Left lung (tissue), 10 donors: Measurements from ENCODE around the gene TRAF1. TPM values are rescaled to one million over a fixed set of nuclear protein-coding genes. Genes with fewer than 3 reads are reported as not detected.

ENCODE experiments used
- ATAC-seq: fragments of 200-7000 bp; cut with Tn5 transposase; one replicate; pipeline ENCODE4 v1.9.1; 2020; ENCODE audit warnings: moderate library complexity
- DNase-seq, 4 donors: peaks; one replicate each; pipeline ENCODE4 v3.0.0-alpha.2; 2013 to 2020
- H3K27ac ChIP-seq, 2 donors: fragments of 200-600 bp; sonication (generic) in 1 of 2; one replicate each; pipeline versions ENCODE4 v1.5.0 to v1.8.0; 2020 to 2021
- H3K27me3 ChIP-seq, 2 donors: fragments of 200-600 bp; sonication (generic) in 1 of 2; one replicate each; pipeline versions ENCODE4 v1.5.0 to v1.8.0; 2020 to 2021
- H3K36me3 ChIP-seq, 2 donors: fragments of 200-600 bp; sonication (generic) in 1 of 2; one replicate each; pipeline versions ENCODE4 v1.5.0 to v1.8.0; 2020 to 2021
- H3K4me1 ChIP-seq, 2 donors: fragments of 200-600 bp; one replicate each; pipeline ENCODE4 v1.8.0; 2021
- H3K4me3 ChIP-seq, 2 donors: fragments of 200-600 bp; sonication (generic) in 1 of 2; one replicate each; pipeline versions ENCODE4 v1.5.0 to v1.8.0; 2020 to 2021; ENCODE audit warnings: mild to moderate bottlenecking in 1 of 2
- H3K9me3 ChIP-seq, 2 donors: fragments of 200-600 bp; sonication (generic) in 1 of 2; one replicate each; pipeline versions ENCODE4 v1.5.0 to v1.8.0; 2020 to 2021
- CTCF ChIP-seq, 2 donors: fragments of 200-600 bp; sonication (generic) in 1 of 2; IDR thresholded peaks; one replicate each; pipeline versions ENCODE4 v1.5.0 to v1.8.0; 2021; ENCODE audit warnings: antibody characterized with exemption in 2 of 2
- intact Hi-C, 2 donors: fragments of 100-400 bp; cut with DNase I; formaldehyde crosslinking; loops; one replicate each; pipeline versions ENCODE4 v1.11.2 to v1.14.2; 2022
- polyA plus RNA-seq, 6 donors: library from polyadenylated mRNA; unstranded; fragments of 120-200 nt; gene quantifications; one replicate each; pipeline ENCODE4 v1.2.1, GENCODE V29; 2013; ENCODE audit not compliant: insufficient read length in 6 of 6
- total RNA-seq, 2 donors: library from RNA; stranded (reverse); fragmentation: NEBNext Ultra II Directional; extraction: Animal tissue kit (Norgen Biotek cat#: 25700); gene quantifications; one replicate each; pipeline ENCODE4 v1.2.1, GENCODE V29; 2021
- donor health status: DM: no; HTN: yes; CAD: no.
- donor health status: DM: no; HTN: no; CAD: no.

TRAF1 gene
- total and polyA plus RNA-seq, 8 donors, result 4.4 to 10.8 (median 8.5) TPM

GRCh38 chr9:120916991-120917880 lies 9.4 kb downstream of the TRAF1 start:
- no peaks in the 10 kb centered on the region for H3K27me3 ChIP-seq
- H3K4me3 ChIP-seq, result no peak overlapping the region
- H3K36me3 ChIP-seq, result peaks cover 0 to 58% of the 10 kb centered on the region in 2 donors
- H3K9me3 ChIP-seq, result peaks cover 0 to 3% of the 10 kb centered on the region in 2 donors
- no peak for TF ChIP-seq CTCF (IDR thresholded peaks at IDR 0.05)
- DNase-seq (no peak), ATAC-seq (no peak)
- H3K27ac ChIP-seq, result no peak overlapping the region
- peaks cover 0 to 48% of the 10 kb centered on the region in 2 donors for H3K4me1 ChIP-seq
- intact Hi-C loops, result no loop called here

GRCh38 chr9:120916588-120916987 lies 10.0 kb downstream of the TRAF1 start:
- Histone ChIP-seq H3K4me1 (peaks cover 0 to 41% of the 10 kb centered on the region in 2 donors), H3K4me3 (no peak overlapping the region), H3K36me3 (peaks cover 0 to 58% of the 10 kb centered on the region in 2 donors), H3K9me3 (peaks cover 0 to 3% of the 10 kb centered on the region in 2 donors), H3K27ac (no peak overlapping the region), H3K27me3 (no peaks in the 10 kb centered on the region)
- intact Hi-C loops, result no loop called here
- DNase-seq (peak in 2 of 4 donors; percentile 54 to 83), ATAC-seq (peak; percentile 38)
- TF ChIP-seq CTCF (IDR thresholded peaks at IDR 0.05), result no peak

GRCh38 chr9:120915854-120916470 lies 10.6 kb downstream of the TRAF1 start:
- intact Hi-C loops, result no loop called here
- ATAC-seq (no peak), DNase-seq (no peak)
- H3K27me3 ChIP-seq, result no peaks in the 10 kb centered on the region
- peaks cover 0 to 3% of the 10 kb centered on the region in 2 donors for H3K9me3 ChIP-seq
- H3K4me1 ChIP-seq, result peaks cover 0 to 35% of the 10 kb centered on the region in 2 donors
- H3K4me3 ChIP-seq, result no peak overlapping the region
- TF ChIP-seq CTCF (IDR thresholded peaks at IDR 0.05), result no peak
- peaks cover 0 to 65% of the 10 kb centered on the region in 2 donors for H3K36me3 ChIP-seq
- no peak overlapping the region for H3K27ac ChIP-seq

GRCh38 chr9:120914953-120915352 lies 11.6 kb downstream of the TRAF1 start:
- Histone ChIP-seq H3K4me3 (no peak overlapping the region), H3K27me3 (no peaks in the 10 kb centered on the region), H3K36me3 (peaks cover 0 to 75% of the 10 kb centered on the region in 2 donors), H3K27ac (no peak overlapping the region), H3K4me1 (peaks cover 0 to 30% of the 10 kb centered on the region in 2 donors), H3K9me3 (peaks cover 0 to 3% of the 10 kb centered on the region in 2 donors)
- ATAC-seq (no peak), DNase-seq (no peak)
- no peak for TF ChIP-seq CTCF (IDR thresholded peaks at IDR 0.05)
- intact Hi-C loops, result no loop called here

- Histone ChIP-seq H3K4me1 (peaks cover 0 to 28% of the 10 kb centered on the region in 2 donors), H3K27ac (no peak overlapping the region), H3K9me3 (peaks cover 0 to 3% of the 10 kb centered on the region in 2 donors), H3K36me3 (peaks cover 0 to 80% of the 10 kb centered on the region in 2 donors), H3K4me3 (no peak overlapping the region), H3K27me3 (no peaks in the 10 kb centered on the region)
- ATAC-seq (no peak), DNase-seq (no peak)
- intact Hi-C loops, result no loop called here
- TF ChIP-seq CTCF (IDR thresholded peaks at IDR 0.05), result no peak
Observed at GRCh38 chr9:120914396-120914795, 12.2 kb downstream of the TRAF1 start.
